GM12878 (cell line): Measurements from ENCODE around the gene OR7G3. TPM values are rescaled to one million over a fixed set of nuclear protein-coding genes. Genes with fewer than 3 reads are reported as not detected.

Source experiments
- ATAC-seq: fragments of 200-7000 bp; cut with Tn5 transposase; 3 replicates; pipeline ENCODE4 v1.9.1; 2020; ENCODE audit warnings: mild to moderate bottlenecking, moderate library complexity
- BruUV-seq: library from RNA; stranded (reverse); fragments of 400-500 nt; replicated peaks from 2 replicates; lab custom pipeline; 2021; lab: Mats Ljungman, UMichigan
- CTCF ChIA-PET: fragments of 300-600 bp; sonication (Branson Sonifier 250); formaldehyde crosslinking; extraction: SDS; loops from one replicate; lab custom pipeline; 2021; ENCODE audit warnings: inconsistent platforms; lab: Yijun Ruan, JAX
- POLR2A ChIA-PET: fragments of 350-600 bp; formaldehyde crosslinking; extraction: SDS; loops from one replicate; lab custom pipeline; 2021; ENCODE audit warnings: inconsistent platforms; lab: Charles Lee
- RAD21 ChIA-PET: fragments of 300-600 bp; sonication (Branson Sonifier 250); formaldehyde crosslinking; loops from one replicate; lab custom pipeline; 2023; ENCODE audit warnings: antibody characterized with exemption; ENCODE audit not compliant: unreplicated experiment; lab: Charles Lee
- SMC1A ChIA-PET: fragments of 300-600 bp; sonication (Branson Sonifier 250); formaldehyde crosslinking; loops from one replicate; lab custom pipeline; 2023; ENCODE audit not compliant: unreplicated experiment, uncharacterized antibody; lab: Charles Lee
- DNase-seq: peaks from one replicate; pipeline ENCODE4 v3.0.0-alpha.2; 2011; ENCODE audit warnings: low read depth, low spot score
- FAIRE-seq: peaks from 3 replicates; lab custom pipeline; 2011; peaks lifted over from hg19 to GRCh38; lab: Jason Lieb, UNC
- H2AFZ ChIP-seq: 2 replicates; pipeline ENCODE4 v1.6.0; 2011; ENCODE audit warnings: low read depth, low read length, control low read depth; ENCODE audit not compliant: control insufficient read depth
- H3K27ac ChIP-seq: 2 replicates; pipeline ENCODE4 v1.5.1; 2011; ENCODE audit warnings: control low read depth; ENCODE audit not compliant: control insufficient read depth, insufficient read depth
- H3K27me3 ChIP-seq, 2 experiments: replicated peaks in 1 of 2; 2 replicates each; pipeline versions ENCODE4 v1.6.0 to v1.6.1; 2011; ENCODE audit warnings: low read length in 1 of 2; ENCODE audit not compliant: control insufficient read depth in 2 of 2, insufficient read depth in 2 of 2
- H3K36me3 ChIP-seq, 2 experiments: 2 replicates each; pipeline ENCODE4 v1.5.1; 2011; ENCODE audit warnings: low read length in 1 of 2; ENCODE audit not compliant: control insufficient read depth in 2 of 2, insufficient read depth in 2 of 2
- H3K4me1 ChIP-seq: 2 replicates; pipeline ENCODE4 v1.6.1; 2011; ENCODE audit warnings: mild to moderate bottlenecking, low read length, moderate library complexity, mixed read lengths; ENCODE audit not compliant: control insufficient read depth, insufficient read depth
- H3K4me2 ChIP-seq: 2 replicates; pipeline ENCODE4 v1.6.0; 2011; ENCODE audit warnings: control low read depth; ENCODE audit not compliant: control insufficient read depth, insufficient read depth
- H3K4me3 ChIP-seq: fragments of 200-600 bp; sonication (generic); 2 replicates; pipeline ENCODE4 v1.5.1; 2016
- H3K79me2 ChIP-seq: 2 replicates; pipeline ENCODE4 v1.6.0; 2011; ENCODE audit warnings: low read length; ENCODE audit not compliant: control insufficient read depth, insufficient read depth
- H3K9ac ChIP-seq: 2 replicates; pipeline ENCODE4 v1.8.0; 2011; ENCODE audit warnings: low read length, control low read depth, mixed read lengths; ENCODE audit not compliant: control insufficient read depth, insufficient read depth
- H3K9me3 ChIP-seq: replicated peaks from 3 replicates; pipeline ENCODE4 v1.5.1; 2011; ENCODE audit warnings: mild to moderate bottlenecking, low read length; ENCODE audit not compliant: control insufficient read depth, insufficient read depth
- H4K20me1 ChIP-seq: 2 replicates; pipeline ENCODE4 v1.6.0; 2011; ENCODE audit not compliant: control insufficient read depth, insufficient read depth
- ASH2L ChIP-seq: fragments of 300-600, 200-600 bp; sonication (generic); IDR thresholded peaks from 2 replicates; pipeline ENCODE4 v1.6.1; 2017; ENCODE audit warnings: low read depth, mild to moderate bottlenecking, borderline replicate concordance
- ATF7 ChIP-seq: fragments of 450-650 bp; IDR thresholded peaks from 2 replicates; pipeline ENCODE4 v1.6.1; 2016; ENCODE audit warnings: low read depth, mild to moderate bottlenecking
- CBX3 ChIP-seq: fragments of 200-600 bp; sonication (generic); IDR thresholded peaks from 2 replicates; pipeline ENCODE4 v1.6.1; 2016; ENCODE audit warnings: low read depth, borderline replicate concordance
- FOXM1 ChIP-seq: IDR thresholded peaks from 2 replicates; pipeline ENCODE4 v1.6.1; 2012; ENCODE audit warnings: low read depth, mild to moderate bottlenecking, inconsistent platforms, low read length, moderate library complexity
- IKZF2 ChIP-seq, 2 experiments: fragments of 450-650 bp; IDR thresholded peaks; 2 replicates each; pipeline ENCODE4 v1.6.1; 2017; ENCODE audit warnings: mild to moderate bottlenecking in 2 of 2, moderate library complexity in 2 of 2
- IRF4 ChIP-seq: IDR thresholded peaks from 2 replicates; pipeline ENCODE4 v1.6.1; 2011; ENCODE audit warnings: low read depth, low read length
- RAD51 ChIP-seq: fragments of 450-650 bp; IDR thresholded peaks from 2 replicates; pipeline ENCODE4 v1.6.1; 2016; ENCODE audit warnings: moderate library complexity, mild to moderate bottlenecking, inconsistent platforms
- SMAD1 ChIP-seq: fragments of 450-650 bp; IDR thresholded peaks from 2 replicates; pipeline ENCODE4 v1.6.1; 2018; ENCODE audit warnings: mild to moderate bottlenecking, low read depth; ENCODE audit not compliant: partially characterized antibody
- TAF1 ChIP-seq: IDR thresholded peaks from 2 replicates; pipeline ENCODE4 v1.6.1; 2011; ENCODE audit warnings: mild to moderate bottlenecking, low read depth, low read length, borderline replicate concordance
- ZNF622 ChIP-seq: fragments of 450-650 bp; IDR thresholded peaks from 2 replicates; pipeline ENCODE4 v1.6.1; 2017; ENCODE audit warnings: mild to moderate bottlenecking, inconsistent platforms
- WGBS: methylation state at CpG from one replicate; pipeline ENCODE4 v1.1.6; 2016; ENCODE audit warnings: low lambda C conversion rate; ENCODE audit not compliant: insufficient replicate concordance, insufficient coverage; ENCODE audit errors: missing lambda C conversion rate; 5-methylcytosine and 5-hydroxymethylcytosine counted together
- in situ Hi-C: fragments of 300-500 bp; cut with MboI; formaldehyde crosslinking; loops from 9 replicates; pipeline ENCODE4 v1.14.3; 2018; ENCODE audit warnings: mixed read lengths
- intact Hi-C: fragments of 100-400 bp; cut with micrococcal nuclease; formaldehyde crosslinking; loops from one replicate; pipeline ENCODE4 v1.14.2; 2022; ENCODE audit not compliant: unreplicated experiment
- polyA plus RNA-seq, 11 experiments: library from polyadenylated mRNA; depleted of rRNA in 4 of 11; unstranded in 6 of 11; stranded (reverse) in 5 of 11; fragments of >200 nt; fragmentation: Nextera tagmentation in 4 of 11; fragmentation: Illumina TruSeq in 1 of 11; extraction: Ambion mirVana in 4 of 11; extraction: Trizol in 1 of 11; gene quantifications; 1 replicate in 1 of 11; 2 replicates in 10 of 11; pipeline versions ENCODE4 v1.2.1 to v1.2.3, GENCODE V29; 2011 to 2016; ENCODE audit warnings: inconsistent platforms in 2 of 11, missing spikeins in 2 of 11, low read depth in 1 of 11
- total RNA-seq, 4 experiments: library from RNA; depleted of rRNA in 3 of 4; stranded (reverse); fragments of >200 nt in 3 of 4; fragmentation: Illumina TruSeq in 1 of 4; extraction: Trizol in 1 of 4; gene quantifications; 2 replicates each; pipeline versions ENCODE4 v1.2.1 to v1.2.3, GENCODE V29; 2013 to 2021
- TF ChIP-seq, protein P1 (sequence below): fragments of 150-350 bp; IDR thresholded peaks from 2 replicates; pipeline ENCODE4 v1.6.1; 2014; ENCODE audit warnings: mild to moderate bottlenecking, low read depth, low read length

Gene OR7G3
- total and polyA plus RNA-seq, 10 of the 15 experiments (the other 5 are each of a cell fraction or from before 2014, with no cell fraction given), result not detected

- TF ChIP-seq RAD51 (no peak), ZNF622 (no peak), ATF7 (no peak), FOXM1 (no peak), IKZF2 (IDR thresholded peaks at IDR 0.05) (no peak), TAF1 (no peak)
- TF ChIP-seq, protein P1, sequence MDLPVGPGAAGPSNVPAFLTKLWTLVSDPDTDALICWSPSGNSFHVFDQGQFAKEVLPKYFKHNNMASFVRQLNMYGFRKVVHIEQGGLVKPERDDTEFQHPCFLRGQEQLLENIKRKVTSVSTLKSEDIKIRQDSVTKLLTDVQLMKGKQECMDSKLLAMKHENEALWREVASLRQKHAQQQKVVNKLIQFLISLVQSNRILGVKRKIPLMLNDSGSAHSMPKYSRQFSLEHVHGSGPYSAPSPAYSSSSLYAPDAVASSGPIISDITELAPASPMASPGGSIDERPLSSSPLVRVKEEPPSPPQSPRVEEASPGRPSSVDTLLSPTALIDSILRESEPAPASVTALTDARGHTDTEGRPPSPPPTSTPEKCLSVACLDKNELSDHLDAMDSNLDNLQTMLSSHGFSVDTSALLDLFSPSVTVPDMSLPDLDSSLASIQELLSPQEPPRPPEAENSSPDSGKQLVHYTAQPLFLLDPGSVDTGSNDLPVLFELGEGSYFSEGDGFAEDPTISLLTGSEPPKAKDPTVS, result no peak
- TF ChIP-seq, all 136 proteins: peak for 0
Measured at GRCh38 chr19:9107375-9107774, 19.4 kb downstream of the OR7G3 start, which contains the start of gene OR7G2 (continued).

- ChIA-PET POLR2A (no interaction called here), CTCF (no interaction called here), SMC1A (no interaction called here), RAD21 (no interaction called here)
- BruUV-seq, result no TSS peak
- FAIRE-seq (no peak), ATAC-seq (no peak), DNase-seq (no peak)
- Histone ChIP-seq H3K9me3 (no peaks in the 10 kb centered on the region), H3K36me3 (no peaks in the 10 kb centered on the region), H2AFZ (no peak within 1 kb of the TSS), H3K4me1 (no peaks in the 10 kb centered on the region), H3K4me3 (no peak within 1 kb of the TSS), H3K27me3 (no peaks in the 10 kb centered on the region), H3K9ac (no peak within 1 kb of the TSS), H4K20me1 (no peaks in the 10 kb centered on the region), H3K27ac (no peak within 1 kb of the TSS), H3K4me2 (no peak within 1 kb of the TSS), H3K79me2 (no peaks in the 10 kb centered on the region)
- in situ Hi-C loops (no loop called here), intact Hi-C loops (no loop called here)
- TF ChIP-seq ASH2L, result no peak
- no peak for TF ChIP-seq IRF4
- TF ChIP-seq SMAD1, result no peak
- TF ChIP-seq CBX3, result no peak
- 12% methylated on average over 2 of the region's 2 CpGs for WGBS
Measured at GRCh38 chr19:9086761-9087160, 40.0 kb downstream of the OR7G3 start, which contains the start of gene OR1M1. Gene OR1M1, plus strand, starts transcription at chr19:9087061. Its CDS starts 6,184 bp downstream, at chr19:9093245.
